SK-N-SH treated with all-trans-retinoic acid at 6 μM for 48 hours (cell line): ENCODE results near the gene ZNF341.
"Not testable (repeated sequence)": the region's sequence is repeated elsewhere in the genome, so short reads cannot be mapped to it uniquely, and the experiment has no call there.

Experiments used
- ATAC-seq: fragments of 200-7000 bp; cut with Tn5 transposase; 3 replicates; pipeline ENCODE4 v1.9.1; 2020; ENCODE audit warnings: mild to moderate bottlenecking, moderate library complexity
- ARNTL ChIP-seq: fragments of 450-650 bp; formaldehyde crosslinking; IDR thresholded peaks from 2 replicates; pipeline ENCODE4 v1.5.0; 2020; ENCODE audit warnings: low read depth, mild to moderate bottlenecking, moderate library complexity, borderline replicate concordance
- BACH2 ChIP-seq: fragments of 250-450 bp; sonication (Bioruptor Pico); IDR thresholded peaks from 2 replicates; pipeline ENCODE4 v1.9.0; 2021; ENCODE audit warnings: mild to moderate bottlenecking, borderline replicate concordance
- CREB5 ChIP-seq: fragments of 250-450 bp; sonication (Bioruptor Pico); IDR thresholded peaks from 2 replicates; pipeline ENCODE4 v1.5.1; 2020; ENCODE audit warnings: low read depth, mild to moderate bottlenecking, moderate library complexity
- CSDC2 ChIP-seq: fragments of 250-450 bp; sonication (Bioruptor Pico); IDR thresholded peaks from 2 replicates; pipeline ENCODE4 v1.5.0; 2020; ENCODE audit warnings: mild to moderate bottlenecking, moderate library complexity
- ESRRG ChIP-seq: fragments of 250-450 bp; sonication (Bioruptor Pico); IDR thresholded peaks from 2 replicates; pipeline ENCODE4 v1.6.1; 2021; ENCODE audit warnings: mild to moderate bottlenecking
- GLIS3 ChIP-seq: fragments of 250-450 bp; sonication (Bioruptor Pico); IDR thresholded peaks from 2 replicates; pipeline ENCODE4 v1.5.0; 2020; ENCODE audit warnings: mild to moderate bottlenecking, moderate library complexity
- ISL1 ChIP-seq: fragments of 250-450 bp; sonication (Bioruptor Pico); IDR thresholded peaks from 2 replicates; pipeline ENCODE4 v2.1.2; 2022; ENCODE audit warnings: mild to moderate bottlenecking, moderate library complexity
- OSR1 ChIP-seq: fragments of 250-450 bp; sonication (Bioruptor Pico); IDR thresholded peaks from 2 replicates; pipeline ENCODE4 v1.8.0; 2022; ENCODE audit warnings: moderate library complexity, mild to moderate bottlenecking, inconsistent platforms
- PATZ1 ChIP-seq: fragments of 250-450 bp; sonication (Bioruptor Pico); IDR thresholded peaks from 2 replicates; pipeline ENCODE4 v1.8.0; 2020; ENCODE audit warnings: mild to moderate bottlenecking, moderate library complexity, borderline replicate concordance
- POU6F1 ChIP-seq: fragments of 250-450 bp; sonication (Bioruptor Pico); IDR thresholded peaks from 2 replicates; pipeline ENCODE4 v1.8.0; 2021; ENCODE audit warnings: low read depth, mild to moderate bottlenecking, moderate library complexity, borderline replicate concordance
- PPARA ChIP-seq: fragments of 250-450 bp; sonication (Bioruptor Pico); IDR thresholded peaks from 2 replicates; pipeline ENCODE4 v1.5.0; 2020; ENCODE audit warnings: mild to moderate bottlenecking, borderline replicate concordance
- RARB ChIP-seq: fragments of 250-450 bp; sonication (Bioruptor Pico); IDR thresholded peaks from 2 replicates; pipeline ENCODE4 v1.8.0; 2021; ENCODE audit warnings: mild to moderate bottlenecking, moderate library complexity
- SNAI2 ChIP-seq: fragments of 250-450 bp; sonication (Bioruptor Pico); IDR thresholded peaks from 2 replicates; pipeline ENCODE4 v1.5.0; 2020; ENCODE audit warnings: mild to moderate bottlenecking, moderate library complexity
- TCF4 ChIP-seq: fragments of 250-450 bp; sonication (Bioruptor Pico); IDR thresholded peaks from 2 replicates; pipeline ENCODE4 v1.8.0; 2021; ENCODE audit warnings: mild to moderate bottlenecking, moderate library complexity, borderline replicate concordance
- TOX ChIP-seq: fragments of 250-450 bp; sonication (Bioruptor Pico); IDR thresholded peaks from 2 replicates; pipeline ENCODE4 v1.8.0; 2021; ENCODE audit warnings: mild to moderate bottlenecking, moderate library complexity, borderline replicate concordance
- TSHZ2 ChIP-seq: fragments of 250-450 bp; sonication (Bioruptor Pico); IDR thresholded peaks from 2 replicates; pipeline ENCODE4 v1.5.0; 2020; ENCODE audit warnings: mild to moderate bottlenecking, moderate library complexity
- ZC3H10 ChIP-seq: fragments of 250-450 bp; sonication (Bioruptor Pico); IDR thresholded peaks from 2 replicates; pipeline ENCODE4 v1.5.1; 2021; ENCODE audit warnings: mild to moderate bottlenecking, moderate library complexity
- ZFP30 ChIP-seq: fragments of 450-650 bp; formaldehyde crosslinking; IDR thresholded peaks from 2 replicates; pipeline ENCODE4 v1.5.0; 2022; ENCODE audit warnings: mild to moderate bottlenecking, moderate library complexity
- ZNF565 ChIP-seq: fragments of 450-650 bp; formaldehyde crosslinking; conservative IDR thresholded peaks from 2 replicates; pipeline ENCODE4 v1.5.0; 2020; ENCODE audit warnings: low read depth, mild to moderate bottlenecking, moderate library complexity
- ZNF70 ChIP-seq: fragments of 450-650 bp; formaldehyde crosslinking; IDR thresholded peaks from 2 replicates; pipeline ENCODE4 v1.5.0; 2020; ENCODE audit warnings: mild to moderate bottlenecking, moderate library complexity
- ZNF8 ChIP-seq: fragments of 450-650 bp; formaldehyde crosslinking; IDR thresholded peaks from 2 replicates; pipeline ENCODE4 v1.5.0; 2020; ENCODE audit warnings: mild to moderate bottlenecking, moderate library complexity

The ZNF341 gene

GRCh38 chr20:33753143-33753542, 21.3 kb downstream of the ZNF341 start:
- TF ChIP-seq BACH2 (CRISPR knock-in tag) (no peak), ZFP30 (no peak), PPARA (CRISPR knock-in tag) (no peak), ARNTL (CRISPR knock-in tag) (no peak), CREB5 (CRISPR knock-in tag) (no peak), CSDC2 (CRISPR knock-in tag) (no peak), PATZ1 (CRISPR knock-in tag) (no peak), SNAI2 (CRISPR knock-in tag) (no peak), ZNF70 (CRISPR knock-in tag) (no peak)
- ATAC-seq: no peak

- no peak for TF ChIP-seq ISL1 (CRISPR knock-in tag)
- ATAC-seq: no peak
Observed at GRCh38 chr20:33753763-33754162, 22.0 kb downstream of the ZNF341 start.

GRCh38 chr20:33755936-33756490, 24.2 kb downstream of the ZNF341 start:
- ATAC-seq: not testable (repeated sequence)

GRCh38 chr20:33757046-33757445, 25.2 kb downstream of the ZNF341 start:
- TF ChIP-seq OSR1 (CRISPR knock-in tag) (no peak), ESRRG (no peak), ZNF8 (CRISPR knock-in tag) (no peak), CSDC2 (CRISPR knock-in tag) (no peak), ZFP30 (no peak), RARB (CRISPR knock-in tag) (no peak), PATZ1 (CRISPR knock-in tag) (no peak), BACH2 (CRISPR knock-in tag) (no peak), ZNF565 (CRISPR knock-in tag) (no peak), GLIS3 (CRISPR knock-in tag) (no peak), PPARA (CRISPR knock-in tag) (no peak), ZNF70 (CRISPR knock-in tag) (no peak), CREB5 (CRISPR knock-in tag) (no peak), SNAI2 (CRISPR knock-in tag) (no peak), TSHZ2 (CRISPR knock-in tag) (no peak), TOX (CRISPR knock-in tag) (no peak), POU6F1 (CRISPR knock-in tag) (no peak), ZC3H10 (CRISPR knock-in tag) (no peak), ISL1 (CRISPR knock-in tag) (no peak), TCF4 (no peak)
- no peak for ATAC-seq
